ENCODE results near the gene ERMN.
"Not testable (repeated sequence)": the region's sequence is repeated elsewhere in the genome, so short reads cannot be mapped to it uniquely, and the experiment has no call there.

Gene ERMN

GRCh38 chr2:157290525-157290924, 35.1 kb downstream of the ERMN start:
- Histone ChIP-seq H3K9me3 (ENCODE audit: insufficient read depth, low read depth, low read length) (no peaks in the 10 kb centered on the region), H3K4me3 (ENCODE audit: low read length) (no peak overlapping the region), H3K36me3 (ENCODE audit: insufficient read depth, low read depth, low read length) (no peaks in the 10 kb centered on the region), H3K9ac (ENCODE audit: low read depth, low read length) (no peak overlapping the region), H3K27ac (ENCODE audit: low read length) (no peak overlapping the region), H3K4me1 (ENCODE audit: insufficient read depth, low read length) (no peaks in the 10 kb centered on the region), H3K27me3 (ENCODE audit: insufficient read depth, low read length) (no peaks in the 10 kb centered on the region)

GRCh38 chr2:157287160-157287559, 38.5 kb downstream of the ERMN start:
- no peak overlapping the region for H3K27ac ChIP-seq (ENCODE audit: low read length)
- no peak overlapping the region for H3K4me3 ChIP-seq (ENCODE audit: low read length)
- no peaks in the 10 kb centered on the region for H3K9me3 ChIP-seq (ENCODE audit: insufficient read depth, low read depth, low read length)
- H3K4me1 ChIP-seq (ENCODE audit: insufficient read depth, low read length), result no peaks in the 10 kb centered on the region
- no peaks in the 10 kb centered on the region for H3K36me3 ChIP-seq (ENCODE audit: insufficient read depth, low read depth, low read length)
- H3K27me3 ChIP-seq (ENCODE audit: insufficient read depth, low read length), result no peaks in the 10 kb centered on the region
- no peak overlapping the region for H3K9ac ChIP-seq (ENCODE audit: low read depth, low read length)

- no peak overlapping the region for H3K4me3 ChIP-seq (ENCODE audit: low read length)
- no peaks in the 10 kb centered on the region for H3K27me3 ChIP-seq (ENCODE audit: insufficient read depth, low read length)
- H3K36me3 ChIP-seq (ENCODE audit: insufficient read depth, low read depth, low read length), result no peaks in the 10 kb centered on the region
- H3K4me1 ChIP-seq (ENCODE audit: insufficient read depth, low read length), result no peaks in the 10 kb centered on the region
- H3K9ac ChIP-seq (ENCODE audit: low read depth, low read length), result no peak overlapping the region
- no peaks in the 10 kb centered on the region for H3K9me3 ChIP-seq (ENCODE audit: insufficient read depth, low read depth, low read length)
- no peak overlapping the region for H3K27ac ChIP-seq (ENCODE audit: low read length)
Measured at GRCh38 chr2:157283468-157283867, 42.2 kb downstream of the ERMN start.

- Histone ChIP-seq H3K9me3 (ENCODE audit: insufficient read depth, low read depth, low read length) (no peaks in the 10 kb centered on the region), H3K4me1 (ENCODE audit: insufficient read depth, low read length) (no peaks in the 10 kb centered on the region), H3K36me3 (ENCODE audit: insufficient read depth, low read depth, low read length) (no peaks in the 10 kb centered on the region), H3K27ac (ENCODE audit: low read length) (no peak overlapping the region), H3K9ac (ENCODE audit: low read depth, low read length) (no peak overlapping the region), H3K4me3 (ENCODE audit: low read length) (no peak overlapping the region), H3K27me3 (ENCODE audit: insufficient read depth, low read length) (no peaks in the 10 kb centered on the region)
Measured at GRCh38 chr2:157281316-157281715, 44.3 kb downstream of the ERMN start.

- not testable (repeated sequence) for H3K4me1 ChIP-seq (ENCODE audit: insufficient read depth, low read length); H3K27me3 ChIP-seq (ENCODE audit: insufficient read depth, low read length); H3K4me3 ChIP-seq (ENCODE audit: low read length); H3K27ac ChIP-seq (ENCODE audit: low read length); H3K9ac ChIP-seq (ENCODE audit: low read depth, low read length); H3K36me3 ChIP-seq (ENCODE audit: insufficient read depth, low read depth, low read length); H3K9me3 ChIP-seq (ENCODE audit: insufficient read depth, low read depth, low read length)
Measured at GRCh38 chr2:157279311-157279710, 46.3 kb downstream of the ERMN start.

GRCh38 chr2:157271590-157272203, 53.9 kb downstream of the ERMN start:
- no peaks in the 10 kb centered on the region for H3K27me3 ChIP-seq (ENCODE audit: insufficient read depth, low read length)
- H3K27ac ChIP-seq (ENCODE audit: low read length), result no peak overlapping the region
- H3K36me3 ChIP-seq (ENCODE audit: insufficient read depth, low read depth, low read length), result no peaks in the 10 kb centered on the region
- no peaks in the 10 kb centered on the region; the same call in 1 of the 2 replicates for H3K4me1 ChIP-seq (ENCODE audit: insufficient read depth, low read length)
- no peak overlapping the region for H3K9ac ChIP-seq (ENCODE audit: low read depth, low read length)
- no peak overlapping the region for H3K4me3 ChIP-seq (ENCODE audit: low read length)
- H3K9me3 ChIP-seq (ENCODE audit: insufficient read depth, low read depth, low read length), result no peaks in the 10 kb centered on the region

- Histone ChIP-seq H3K36me3 (ENCODE audit: insufficient read depth, low read depth, low read length) (no peaks in the 10 kb centered on the region), H3K9ac (ENCODE audit: low read depth, low read length) (no peak overlapping the region), H3K4me3 (ENCODE audit: low read length) (no peak overlapping the region), H3K9me3 (ENCODE audit: insufficient read depth, low read depth, low read length) (no peaks in the 10 kb centered on the region), H3K4me1 (ENCODE audit: insufficient read depth, low read length) (peaks cover 3% of the 10 kb centered on the region; the same call in 1 of the 2 replicates), H3K27me3 (ENCODE audit: insufficient read depth, low read length) (no peaks in the 10 kb centered on the region), H3K27ac (ENCODE audit: low read length) (no peak overlapping the region)
Measured at GRCh38 chr2:157269922-157270321, 55.7 kb downstream of the ERMN start.

GRCh38 chr2:157269060-157269459, 56.6 kb downstream of the ERMN start:
- H3K9me3 ChIP-seq (ENCODE audit: insufficient read depth, low read depth, low read length), result no peaks in the 10 kb centered on the region
- H3K36me3 ChIP-seq (ENCODE audit: insufficient read depth, low read depth, low read length), result no peaks in the 10 kb centered on the region
- H3K27ac ChIP-seq (ENCODE audit: low read length), result no peak overlapping the region
- no peaks in the 10 kb centered on the region for H3K27me3 ChIP-seq (ENCODE audit: insufficient read depth, low read length)
- no peak overlapping the region for H3K9ac ChIP-seq (ENCODE audit: low read depth, low read length)
- peaks cover 6% of the 10 kb centered on the region; the same call in 1 of the 2 replicates for H3K4me1 ChIP-seq (ENCODE audit: insufficient read depth, low read length)
- no peak overlapping the region for H3K4me3 ChIP-seq (ENCODE audit: low read length)
